Tibial artery (tissue), 4 donors: ENCODE measurements around the gene SYNE2.
"Not testable (repeated sequence)": the region's sequence is repeated elsewhere in the genome, so short reads cannot be mapped to it uniquely, and the experiment has no call there.

Experiments
- DNase-seq, 2 donors: peaks; one replicate each; pipeline ENCODE4 v3.0.0-alpha.2; 2019
- H3K27ac ChIP-seq, 2 donors: fragments of 200-600 bp; sonication (generic) in 1 of 2; 1 replicate in 1 of 2; 2 replicates in 1 of 2; pipeline ENCODE4 v1.5.1; 2018 to 2019; ENCODE audit warnings: mild to moderate bottlenecking in 1 of 2
- H3K27me3 ChIP-seq, 2 donors: fragments of 200-600 bp; sonication (generic) in 1 of 2; one replicate each; pipeline versions ENCODE4 v1.5.1 to v1.6.0; 2016 to 2019
- H3K36me3 ChIP-seq, 3 donors: fragments of 200-600 bp; sonication (generic) in 2 of 3; one replicate each; pipeline ENCODE4 v1.5.1; 2016 to 2019; ENCODE audit warnings: mild to moderate bottlenecking in 2 of 3
- H3K4me1 ChIP-seq, 4 donors: fragments of 200-600 bp; sonication (generic) in 2 of 4; 1 replicate in 3 of 4; 2 replicates in 1 of 4; pipeline ENCODE4 v1.5.1; 2016 to 2019
- H3K4me3 ChIP-seq, 2 donors: fragments of 200-600 bp; sonication (generic) in 1 of 2; 1 replicate in 1 of 2; 2 replicates in 1 of 2; pipeline ENCODE4 v1.5.1; 2018 to 2019; ENCODE audit warnings: mild to moderate bottlenecking in 2 of 2
- H3K9me3 ChIP-seq, 3 donors: fragments of 200-600 bp; sonication (generic) in 1 of 3; one replicate each; pipeline ENCODE4 v1.5.1; 2016 to 2019
- CTCF ChIP-seq, 2 experiments: fragments of 200-600 bp in 1 of 2; fragments of 450-650 bp in 1 of 2; IDR thresholded peaks; one replicate each; pipeline ENCODE4 v1.5.1; 2017 to 2019; ENCODE audit warnings: antibody characterized with exemption in 2 of 2, mild to moderate bottlenecking in 1 of 2, moderate library complexity in 1 of 2
- intact Hi-C: fragments of 100-400 bp; cut with DNase I; formaldehyde crosslinking; loops from one replicate; pipeline ENCODE4 v1.15.0; 2023; ENCODE audit warnings: low total_unique reads

The SYNE2 gene

GRCh38 chr14:64208261-64208660 is 355.5 kb downstream of the SYNE2 start:
- no peaks in the 10 kb centered on the region for H3K27me3 ChIP-seq
- no peaks in the 10 kb centered on the region for H3K4me1 ChIP-seq
- DNase-seq = no peak
- no peak overlapping the region for H3K4me3 ChIP-seq
- no peaks in the 10 kb centered on the region for H3K9me3 ChIP-seq
- peaks cover 47 to 71% (median 51%) of the 10 kb centered on the region in 3 donors for H3K36me3 ChIP-seq
- no peak for TF ChIP-seq CTCF (IDR thresholded peaks at IDR 0.05)
- no peak overlapping the region for H3K27ac ChIP-seq
- intact Hi-C loops = no loop called here

- H3K9me3 ChIP-seq = no peaks in the 10 kb centered on the region
- no peak for DNase-seq
- H3K4me3 ChIP-seq = no peak overlapping the region
- no peaks in the 10 kb centered on the region for H3K27me3 ChIP-seq
- no peak for TF ChIP-seq CTCF (IDR thresholded peaks at IDR 0.05)
- H3K27ac ChIP-seq = no peak overlapping the region
- H3K36me3 ChIP-seq = peaks cover 53 to 71% (median 58%) of the 10 kb centered on the region in 3 donors
- no peaks in the 10 kb centered on the region for H3K4me1 ChIP-seq
- intact Hi-C loops = no loop called here
These were observed 356.2 kb downstream of the SYNE2 start for GRCh38 chr14:64208981-64209380.

GRCh38 chr14:64209444-64210131 is 356.8 kb downstream of the SYNE2 start:
- DNase-seq = no peak
- Histone ChIP-seq H3K9me3 (no peaks in the 10 kb centered on the region), H3K36me3 (peaks cover 59 to 74% (median 64%) of the 10 kb centered on the region in 3 donors), H3K27ac (no peak overlapping the region), H3K4me3 (no peak overlapping the region), H3K27me3 (no peaks in the 10 kb centered on the region), H3K4me1 (no peaks in the 10 kb centered on the region)
- intact Hi-C loops = no loop called here
- no peak for TF ChIP-seq CTCF (IDR thresholded peaks at IDR 0.05)

- H3K9me3 ChIP-seq = no peaks in the 10 kb centered on the region
- intact Hi-C loops = no loop called here
- no peak overlapping the region for H3K4me3 ChIP-seq
- no peaks in the 10 kb centered on the region for H3K4me1 ChIP-seq
- H3K27me3 ChIP-seq = no peaks in the 10 kb centered on the region
- no peak for TF ChIP-seq CTCF (IDR thresholded peaks at IDR 0.05)
- no peak overlapping the region for H3K27ac ChIP-seq
- peaks cover 66 to 80% (median 70%) of the 10 kb centered on the region in 3 donors for H3K36me3 ChIP-seq
- no peak for DNase-seq
These were observed 357.4 kb downstream of the SYNE2 start for GRCh38 chr14:64210216-64210615.

GRCh38 chr14:64210912-64211311 is 358.1 kb downstream of the SYNE2 start:
- intact Hi-C loops, H3K4me3 ChIP-seq, DNase-seq, H3K27ac ChIP-seq, H3K4me1 ChIP-seq, H3K27me3 ChIP-seq, H3K9me3 ChIP-seq: not testable (repeated sequence)
- peaks cover 73 to 83% (median 77%) of the 10 kb centered on the region in 3 donors for H3K36me3 ChIP-seq

- DNase-seq = no peak
- intact Hi-C loops = no loop called here
- TF ChIP-seq CTCF (IDR thresholded peaks at IDR 0.05) = no peak
- Histone ChIP-seq H3K4me1 (no peaks in the 10 kb centered on the region), H3K9me3 (no peaks in the 10 kb centered on the region), H3K36me3 (peaks cover 84 to 100% (median 94%) of the 10 kb centered on the region in 3 donors), H3K27me3 (no peaks in the 10 kb centered on the region), H3K4me3 (no peak overlapping the region), H3K27ac (no peak overlapping the region)
These were observed 359.9 kb downstream of the SYNE2 start for GRCh38 chr14:64212666-64213065.
